GM12878 (cell line): ENCODE measurements around the gene CHD1L. TPM values are rescaled to one million over a fixed set of nuclear protein-coding genes. Genes with fewer than 3 reads are reported as not detected.

Experiments used
- ATAC-seq: fragments of 200-7000 bp; cut with Tn5 transposase; 3 replicates; pipeline ENCODE4 v1.9.1; 2020; ENCODE audit warnings: mild to moderate bottlenecking, moderate library complexity
- BruUV-seq: library from RNA; stranded (reverse); fragments of 400-500 nt; replicated peaks from 2 replicates; lab custom pipeline; 2021; lab: Mats Ljungman, UMichigan
- CTCF ChIA-PET: fragments of 300-600 bp; sonication (Branson Sonifier 250); formaldehyde crosslinking; extraction: SDS; loops from one replicate; lab custom pipeline; 2021; ENCODE audit warnings: inconsistent platforms; lab: Yijun Ruan, JAX
- POLR2A ChIA-PET: fragments of 350-600 bp; formaldehyde crosslinking; extraction: SDS; loops from one replicate; lab custom pipeline; 2021; ENCODE audit warnings: inconsistent platforms; lab: Charles Lee
- RAD21 ChIA-PET: fragments of 300-600 bp; sonication (Branson Sonifier 250); formaldehyde crosslinking; loops from one replicate; lab custom pipeline; 2023; ENCODE audit warnings: antibody characterized with exemption; ENCODE audit not compliant: unreplicated experiment; lab: Charles Lee
- SMC1A ChIA-PET: fragments of 300-600 bp; sonication (Branson Sonifier 250); formaldehyde crosslinking; loops from one replicate; lab custom pipeline; 2023; ENCODE audit not compliant: unreplicated experiment, uncharacterized antibody; lab: Charles Lee
- DNase-seq: peaks from one replicate; pipeline ENCODE4 v3.0.0-alpha.2; 2011; ENCODE audit warnings: low read depth, low spot score
- FAIRE-seq: peaks from 3 replicates; lab custom pipeline; 2011; peaks lifted over from hg19 to GRCh38; lab: Jason Lieb, UNC
- H2AFZ ChIP-seq: 2 replicates; pipeline ENCODE4 v1.6.0; 2011; ENCODE audit warnings: low read depth, low read length, control low read depth; ENCODE audit not compliant: control insufficient read depth
- H3K27ac ChIP-seq: 2 replicates; pipeline ENCODE4 v1.5.1; 2011; ENCODE audit warnings: control low read depth; ENCODE audit not compliant: control insufficient read depth, insufficient read depth
- H3K27me3 ChIP-seq, 2 experiments: replicated peaks in 1 of 2; 2 replicates each; pipeline versions ENCODE4 v1.6.0 to v1.6.1; 2011; ENCODE audit warnings: low read length in 1 of 2; ENCODE audit not compliant: control insufficient read depth in 2 of 2, insufficient read depth in 2 of 2
- H3K36me3 ChIP-seq, 2 experiments: 2 replicates each; pipeline ENCODE4 v1.5.1; 2011; ENCODE audit warnings: low read length in 1 of 2; ENCODE audit not compliant: control insufficient read depth in 2 of 2, insufficient read depth in 2 of 2
- H3K4me1 ChIP-seq: 2 replicates; pipeline ENCODE4 v1.6.1; 2011; ENCODE audit warnings: mild to moderate bottlenecking, low read length, moderate library complexity, mixed read lengths; ENCODE audit not compliant: control insufficient read depth, insufficient read depth
- H3K4me2 ChIP-seq: 2 replicates; pipeline ENCODE4 v1.6.0; 2011; ENCODE audit warnings: control low read depth; ENCODE audit not compliant: control insufficient read depth, insufficient read depth
- H3K4me3 ChIP-seq: fragments of 200-600 bp; sonication (generic); 2 replicates; pipeline ENCODE4 v1.5.1; 2016
- H3K79me2 ChIP-seq: 2 replicates; pipeline ENCODE4 v1.6.0; 2011; ENCODE audit warnings: low read length; ENCODE audit not compliant: control insufficient read depth, insufficient read depth
- H3K9ac ChIP-seq: 2 replicates; pipeline ENCODE4 v1.8.0; 2011; ENCODE audit warnings: low read length, control low read depth, mixed read lengths; ENCODE audit not compliant: control insufficient read depth, insufficient read depth
- H3K9me3 ChIP-seq: replicated peaks from 3 replicates; pipeline ENCODE4 v1.5.1; 2011; ENCODE audit warnings: mild to moderate bottlenecking, low read length; ENCODE audit not compliant: control insufficient read depth, insufficient read depth
- H4K20me1 ChIP-seq: 2 replicates; pipeline ENCODE4 v1.6.0; 2011; ENCODE audit not compliant: control insufficient read depth, insufficient read depth
- CHD1 ChIP-seq: IDR thresholded peaks from 2 replicates; pipeline ENCODE4 v1.6.1; 2012; ENCODE audit warnings: low read depth, low read length, improper control_type of control experiment
- CHD2 ChIP-seq: IDR thresholded peaks from 2 replicates; pipeline ENCODE4 v1.6.1; 2011; ENCODE audit warnings: low read depth, low read length, improper control_type of control experiment, borderline replicate concordance
- EZH2 ChIP-seq: IDR thresholded peaks from 2 replicates; pipeline ENCODE4 v1.6.1; 2012; ENCODE audit warnings: low read depth, mild to moderate bottlenecking, control low read depth, inconsistent platforms, low read length, borderline replicate concordance; ENCODE audit not compliant: control insufficient read depth
- GATAD2B ChIP-seq: fragments of 450-650 bp; conservative IDR thresholded peaks from 2 replicates; pipeline ENCODE4 v1.6.1; 2017; ENCODE audit warnings: low read depth, mild to moderate bottlenecking, moderate library complexity
- NFXL1 ChIP-seq: fragments of 450-650 bp; IDR thresholded peaks from 2 replicates; pipeline ENCODE4 v1.6.1; 2017; ENCODE audit warnings: antibody characterized with exemption, mild to moderate bottlenecking, borderline replicate concordance
- POLR2AphosphoS5 ChIP-seq: IDR thresholded peaks from 2 replicates; pipeline ENCODE4 v1.6.1; 2011; ENCODE audit warnings: mild to moderate bottlenecking, low read length, inconsistent platforms
- RAD21 ChIP-seq: IDR thresholded peaks from 2 replicates; pipeline ENCODE4 v1.6.1; 2011; ENCODE audit warnings: mild to moderate bottlenecking, low read depth, low read length, moderate library complexity; ENCODE audit not compliant: insufficient read depth
- SRF ChIP-seq, 2 experiments: IDR thresholded peaks; 2 replicates each; pipeline ENCODE4 v1.6.1; 2011; ENCODE audit warnings: low read depth in 2 of 2, low read length in 2 of 2, mild to moderate bottlenecking in 1 of 2, moderate library complexity in 1 of 2
- ZBED1 ChIP-seq: IDR thresholded peaks from 2 replicates; pipeline ENCODE4 v1.6.1; 2016; ENCODE audit warnings: borderline replicate concordance
- ZBTB33 ChIP-seq: fragments of 450-650 bp; IDR thresholded peaks from 2 replicates; pipeline ENCODE4 v1.6.1; 2017; ENCODE audit warnings: mild to moderate bottlenecking
- WGBS: methylation state at CpG from one replicate; pipeline ENCODE4 v1.1.6; 2016; ENCODE audit warnings: low lambda C conversion rate; ENCODE audit not compliant: insufficient replicate concordance, insufficient coverage; ENCODE audit errors: missing lambda C conversion rate; 5-methylcytosine and 5-hydroxymethylcytosine counted together
- in situ Hi-C: fragments of 300-500 bp; cut with MboI; formaldehyde crosslinking; loops from 9 replicates; pipeline ENCODE4 v1.14.3; 2018; ENCODE audit warnings: mixed read lengths
- intact Hi-C: fragments of 100-400 bp; cut with micrococcal nuclease; formaldehyde crosslinking; loops from one replicate; pipeline ENCODE4 v1.14.2; 2022; ENCODE audit not compliant: unreplicated experiment
- polyA plus RNA-seq, 11 experiments: library from polyadenylated mRNA; depleted of rRNA in 4 of 11; unstranded in 6 of 11; stranded (reverse) in 5 of 11; fragments of >200 nt; fragmentation: Nextera tagmentation in 4 of 11; fragmentation: Illumina TruSeq in 1 of 11; extraction: Ambion mirVana in 4 of 11; extraction: Trizol in 1 of 11; gene quantifications; 1 replicate in 1 of 11; 2 replicates in 10 of 11; pipeline versions ENCODE4 v1.2.1 to v1.2.3, GENCODE V29; 2011 to 2016; ENCODE audit warnings: inconsistent platforms in 2 of 11, missing spikeins in 2 of 11, low read depth in 1 of 11
- total RNA-seq, 4 experiments: library from RNA; depleted of rRNA in 3 of 4; stranded (reverse); fragments of >200 nt in 3 of 4; fragmentation: Illumina TruSeq in 1 of 4; extraction: Trizol in 1 of 4; gene quantifications; 2 replicates each; pipeline versions ENCODE4 v1.2.1 to v1.2.3, GENCODE V29; 2013 to 2021

Gene CHD1L
- total and polyA plus RNA-seq, 10 of the 15 experiments (the other 5 are each of a cell fraction or from before 2014, with no cell fraction given) = 21.2 to 54.2 (median 44.5) TPM

- TF ChIP-seq ZBTB33 = no peak
- no peak for TF ChIP-seq CHD1
- TF ChIP-seq CHD2 = no peak
- TF ChIP-seq POLR2AphosphoS5 = no peak
- no peak for TF ChIP-seq ZBED1
These were observed 32.4 kb upstream of the CHD1L start (continued) for GRCh38 chr1:147209825-147210821.

- H3K4me1 ChIP-seq = no peaks in the 10 kb centered on the region
- WGBS = 44% methylated on average over 2 of the region's 2 CpGs
- no peaks in the 10 kb centered on the region for H3K9me3 ChIP-seq
- no peak overlapping the region for H2AFZ ChIP-seq
- DNase-seq = no peak
- no peaks in the 10 kb centered on the region for H3K36me3 ChIP-seq
- no TSS peak for BruUV-seq
- SMC1A ChIA-PET = no interaction called here
- H4K20me1 ChIP-seq = no peaks in the 10 kb centered on the region
- in situ Hi-C loops = no loop called here
- no peak for TF ChIP-seq SRF (IDR thresholded peaks at IDR 0.05; ENCODE audit: low read depth in 2 of 2, low read length in 2 of 2)
- no peak for TF ChIP-seq GATAD2B
- TF ChIP-seq EZH2 = no peak
- no peak for TF ChIP-seq RAD21
- no peak for TF ChIP-seq NFXL1
- TF ChIP-seq, all 136 proteins: peak for 0
- intact Hi-C loops = no loop called here
- ATAC-seq (no peak), FAIRE-seq (no peak)
- CTCF ChIA-PET = no interaction called here
- POLR2A ChIA-PET = no interaction called here
- no peak overlapping the region for H3K4me3 ChIP-seq
- H3K79me2 ChIP-seq = no peaks in the 10 kb centered on the region
- H3K27me3 ChIP-seq = no peaks in the 10 kb centered on the region
- no peak overlapping the region for H3K4me2 ChIP-seq
- H3K9ac ChIP-seq = no peak overlapping the region
- H3K27ac ChIP-seq = no peak overlapping the region
- RAD21 ChIA-PET = no interaction called here
These were observed 31.5 kb upstream of the CHD1L start for GRCh38 chr1:147210987-147211386.
